Ecto neural progenitor cell (in vitro differentiated cells): ENCODE measurements around the gene KIFAP3.
"Not testable (repeated sequence)": the region's sequence is repeated elsewhere in the genome, so short reads cannot be mapped to it uniquely, and the experiment has no call there.

Source experiments
- DNase-seq: peaks from one replicate; pipeline ENCODE4 v3.0.0-alpha.2; 2018; ENCODE audit warnings: low spot score

The KIFAP3 gene

GRCh38 chr1:170063109-170063826 is 11.2 kb downstream of the KIFAP3 start:
- no peak for DNase-seq

GRCh38 chr1:170061676-170062075 is 12.8 kb downstream of the KIFAP3 start:
- DNase-seq: not testable (repeated sequence)

GRCh38 chr1:170060015-170060520 is 14.4 kb downstream of the KIFAP3 start:
- DNase-seq: not testable (repeated sequence)

- no peak for DNase-seq
Observed at GRCh38 chr1:170049176-170049800, 25.2 kb downstream of the KIFAP3 start.

GRCh38 chr1:170048515-170048914 is 26.0 kb downstream of the KIFAP3 start:
- no peak for DNase-seq

- DNase-seq: no peak
Observed at GRCh38 chr1:170044187-170044586, 30.3 kb downstream of the KIFAP3 start.

- DNase-seq: no peak
Observed at GRCh38 chr1:170041423-170042192, 32.9 kb downstream of the KIFAP3 start.

- DNase-seq: no peak
Observed at GRCh38 chr1:170032531-170033280, 41.8 kb downstream of the KIFAP3 start.

- no peak for DNase-seq
Observed at GRCh38 chr1:170030212-170030611, 44.3 kb downstream of the KIFAP3 start.

- no peak for DNase-seq
Observed at GRCh38 chr1:170027760-170028159, 46.7 kb downstream of the KIFAP3 start.

GRCh38 chr1:170020859-170021258 is 53.6 kb downstream of the KIFAP3 start:
- DNase-seq: no peak

- no peak for DNase-seq
Observed at GRCh38 chr1:170017478-170017877, 57.0 kb downstream of the KIFAP3 start.

- no peak for DNase-seq
Observed at GRCh38 chr1:170012920-170013319, 61.6 kb downstream of the KIFAP3 start.

- DNase-seq: no peak
Observed at GRCh38 chr1:170010443-170010842, 64.1 kb downstream of the KIFAP3 start.

GRCh38 chr1:170009551-170009950 is 64.9 kb downstream of the KIFAP3 start:
- DNase-seq: no peak

- DNase-seq: not testable (repeated sequence)
Observed at GRCh38 chr1:170008745-170009144, 65.8 kb downstream of the KIFAP3 start.

- not testable (repeated sequence) for DNase-seq
Observed at GRCh38 chr1:170003270-170003835, 71.1 kb downstream of the KIFAP3 start.

GRCh38 chr1:170001266-170001665 is 73.2 kb downstream of the KIFAP3 start:
- no peak for DNase-seq

GRCh38 chr1:169999761-170000160 is 74.7 kb downstream of the KIFAP3 start:
- no peak for DNase-seq

- DNase-seq: no peak
Observed at GRCh38 chr1:169999331-169999741, 75.2 kb downstream of the KIFAP3 start.

- no peak for DNase-seq
Observed at GRCh38 chr1:169995993-169996392, 78.5 kb downstream of the KIFAP3 start.

- no peak for DNase-seq
Observed at GRCh38 chr1:169989246-169989645, 85.2 kb downstream of the KIFAP3 start.
